IPS-15b (cell line): ENCODE data around the gene PCP4L1.

Experiments
- H3K27me3 ChIP-seq: one replicate; pipeline ENCODE4 v1.6.1; 2013; ENCODE audit warnings: low read length; ENCODE audit not compliant: control insufficient read depth, insufficient read depth
- H3K36me3 ChIP-seq: one replicate; pipeline ENCODE4 v1.6.1; 2013; ENCODE audit warnings: low read length; ENCODE audit not compliant: control insufficient read depth, insufficient read depth
- H3K4me1 ChIP-seq: one replicate; pipeline ENCODE4 v1.6.1; 2013; ENCODE audit warnings: mild to moderate bottlenecking, low read length; ENCODE audit not compliant: control insufficient read depth, insufficient read depth
- H3K4me3 ChIP-seq: one replicate; pipeline ENCODE4 v1.5.1; 2013; ENCODE audit warnings: low read depth, low read length
- H3K9ac ChIP-seq: one replicate; pipeline ENCODE4 v1.6.1; 2013; ENCODE audit warnings: low read depth, mild to moderate bottlenecking, low read length
- H3K9me3 ChIP-seq: one replicate; pipeline ENCODE4 v1.6.1; 2013; ENCODE audit warnings: mild to moderate bottlenecking, low read length; ENCODE audit not compliant: control insufficient read depth, insufficient read depth

Gene PCP4L1

DNA sequence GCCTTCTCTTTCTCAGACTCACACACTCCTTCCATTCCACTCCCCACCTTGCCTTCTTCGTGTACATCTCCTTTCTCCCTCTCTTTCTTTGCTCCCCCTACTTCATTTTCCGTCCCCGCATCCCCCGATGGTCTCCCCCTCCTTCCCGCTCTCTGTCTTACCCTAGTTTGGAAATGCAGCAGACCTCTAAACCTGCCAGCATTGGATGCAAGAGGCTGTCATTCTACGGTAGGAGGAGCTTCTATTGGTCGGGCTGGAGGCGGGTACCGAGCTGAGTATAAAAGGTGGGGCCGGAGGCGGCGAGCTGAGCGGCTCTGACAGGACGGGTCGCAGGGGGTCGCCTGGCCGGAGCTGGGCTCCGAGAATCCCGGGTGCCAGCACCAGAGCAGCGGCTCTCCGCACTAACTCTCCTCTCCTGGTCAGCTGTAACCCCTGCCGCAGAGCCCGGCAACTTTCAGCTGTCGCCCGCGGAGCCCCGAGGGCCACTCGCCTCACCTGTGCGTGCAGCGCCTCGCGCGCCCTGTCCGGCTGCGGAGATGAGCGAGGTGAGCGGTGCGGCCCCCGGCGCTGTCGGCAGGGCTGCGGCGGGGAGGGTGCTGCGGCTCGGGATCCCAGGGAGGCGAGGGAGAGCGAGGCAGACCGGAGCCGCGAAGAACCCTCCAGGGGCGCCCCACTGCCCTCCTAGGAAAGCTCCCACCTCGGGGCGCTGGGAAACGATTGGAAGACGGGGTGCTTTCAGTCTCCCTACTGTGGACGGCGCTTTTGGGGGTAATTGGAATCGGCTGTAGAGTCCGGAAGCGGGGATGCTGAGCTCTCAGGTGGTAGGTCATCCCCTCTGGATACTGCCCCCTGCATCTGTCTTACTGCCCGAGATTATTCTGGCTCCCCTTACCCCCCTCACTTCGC lies at the start of gene PCP4L1:
PCP4L1 (plus strand) TSS at position 307 of the 906 bp plus-strand sequence; CDS start at position 537, 230 bp downstream.
- no peaks in the 10 kb centered on the region for H3K36me3 ChIP-seq
- no peak within 1 kb of the TSS for H3K9ac ChIP-seq
- H3K9me3 ChIP-seq: peaks cover 6% of the 10 kb centered on the region
- peak within 1 kb of the TSS; percentile 67 for H3K4me3 ChIP-seq
- peaks cover 15% of the 10 kb centered on the region for H3K4me1 ChIP-seq
- H3K27me3 ChIP-seq: peaks cover 33% of the 10 kb centered on the region

DNA sequence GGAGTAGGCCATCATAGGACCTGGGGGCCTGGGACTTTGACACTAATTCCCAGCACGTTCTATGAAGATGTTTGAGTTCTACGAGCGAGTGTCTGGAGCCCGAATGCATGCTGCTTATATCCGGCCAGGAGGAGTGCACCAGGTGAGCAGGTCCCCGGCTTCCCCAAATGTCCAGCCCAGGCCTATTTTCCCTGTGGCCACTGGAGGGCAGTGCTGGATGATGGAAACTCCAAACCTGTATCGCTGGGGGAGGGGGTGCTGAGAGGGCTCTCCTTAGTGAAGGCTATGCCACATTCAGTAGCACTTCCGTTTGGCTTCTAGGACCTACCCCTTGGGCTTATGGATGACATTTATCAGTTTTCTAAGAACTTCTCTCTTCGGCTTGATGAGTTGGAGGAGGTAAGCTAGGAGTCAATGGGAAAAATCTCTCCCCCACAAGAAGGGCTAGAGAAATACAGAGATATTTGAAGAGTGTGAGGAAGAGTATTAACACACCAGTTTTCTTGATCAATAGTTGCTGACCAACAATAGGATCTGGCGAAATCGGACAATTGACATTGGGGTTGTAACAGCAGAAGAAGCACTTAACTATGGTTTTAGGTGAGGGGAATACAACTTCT lies 48.6 kb upstream of the PCP4L1 start:
- no peak overlapping the region for H3K9ac ChIP-seq
- H3K9me3 ChIP-seq: no peaks in the 10 kb centered on the region
- H3K4me3 ChIP-seq: no peak overlapping the region
- H3K27me3 ChIP-seq: no peaks in the 10 kb centered on the region
- peaks cover 46% of the 10 kb centered on the region for H3K36me3 ChIP-seq
- peaks cover 3% of the 10 kb centered on the region for H3K4me1 ChIP-seq

DNA sequence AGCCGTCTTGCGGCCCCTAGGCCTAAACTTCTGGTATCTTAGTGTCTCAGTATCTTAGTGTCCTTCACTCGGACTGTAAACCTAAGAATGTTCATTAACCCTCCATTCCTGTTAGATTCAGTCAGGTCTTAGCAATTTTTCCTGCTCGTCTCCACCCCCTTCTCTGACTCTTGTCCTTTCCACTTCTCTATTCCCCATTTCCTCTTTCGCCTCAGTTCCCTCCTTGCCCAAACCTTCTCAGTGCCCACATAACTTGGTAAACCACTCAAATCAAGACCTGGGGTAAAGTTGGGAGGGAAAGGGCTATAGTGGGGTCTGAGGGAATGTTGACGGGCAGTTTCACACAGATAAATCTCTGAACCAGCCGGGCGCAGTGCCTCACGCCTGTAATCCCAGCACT lies 44.2 kb upstream of the PCP4L1 start:
- Histone ChIP-seq H3K4me1 (peaks cover 19% of the 10 kb centered on the region), H3K9me3 (no peaks in the 10 kb centered on the region)

DNA sequence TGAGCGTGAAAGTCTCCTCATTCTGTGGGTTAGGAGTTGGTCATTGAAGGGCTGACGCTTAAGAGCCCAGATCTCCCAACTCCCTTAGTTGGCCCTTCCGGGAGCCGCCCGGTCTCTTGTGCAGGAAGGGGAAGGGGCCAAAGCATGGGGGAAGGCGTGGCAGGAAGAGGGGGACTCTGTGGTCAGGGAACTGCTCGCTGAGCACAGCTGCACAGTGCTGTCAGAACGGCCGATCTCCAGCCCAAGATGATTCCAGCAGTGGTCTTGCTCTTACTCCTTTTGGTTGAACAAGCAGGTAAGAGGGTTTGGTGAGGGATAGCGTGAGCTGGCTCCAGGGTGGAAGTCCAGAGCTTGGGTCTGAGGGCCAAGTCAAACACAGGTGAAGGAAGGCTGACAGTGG lies 43.5 kb upstream of the PCP4L1 start, which contains the start of gene FCER1G:
FCER1G (plus strand) TSS at position 220 of the 400 bp plus-strand sequence; CDS start at position 247, 27 bp downstream.
- H3K27me3 ChIP-seq: no peaks in the 10 kb centered on the region
- no peak within 1 kb of the TSS for H3K4me3 ChIP-seq
- H3K4me1 ChIP-seq: peaks cover 17% of the 10 kb centered on the region
- peaks cover 37% of the 10 kb centered on the region for H3K36me3 ChIP-seq
- no peak within 1 kb of the TSS for H3K9ac ChIP-seq
- H3K9me3 ChIP-seq: no peaks in the 10 kb centered on the region

More for the DNA sequence above, 44.2 kb upstream of the PCP4L1 start:
- H3K36me3 ChIP-seq: peaks cover 37% of the 10 kb centered on the region
- H3K9ac ChIP-seq: no peak overlapping the region
- no peak overlapping the region for H3K4me3 ChIP-seq
- no peaks in the 10 kb centered on the region for H3K27me3 ChIP-seq

DNA sequence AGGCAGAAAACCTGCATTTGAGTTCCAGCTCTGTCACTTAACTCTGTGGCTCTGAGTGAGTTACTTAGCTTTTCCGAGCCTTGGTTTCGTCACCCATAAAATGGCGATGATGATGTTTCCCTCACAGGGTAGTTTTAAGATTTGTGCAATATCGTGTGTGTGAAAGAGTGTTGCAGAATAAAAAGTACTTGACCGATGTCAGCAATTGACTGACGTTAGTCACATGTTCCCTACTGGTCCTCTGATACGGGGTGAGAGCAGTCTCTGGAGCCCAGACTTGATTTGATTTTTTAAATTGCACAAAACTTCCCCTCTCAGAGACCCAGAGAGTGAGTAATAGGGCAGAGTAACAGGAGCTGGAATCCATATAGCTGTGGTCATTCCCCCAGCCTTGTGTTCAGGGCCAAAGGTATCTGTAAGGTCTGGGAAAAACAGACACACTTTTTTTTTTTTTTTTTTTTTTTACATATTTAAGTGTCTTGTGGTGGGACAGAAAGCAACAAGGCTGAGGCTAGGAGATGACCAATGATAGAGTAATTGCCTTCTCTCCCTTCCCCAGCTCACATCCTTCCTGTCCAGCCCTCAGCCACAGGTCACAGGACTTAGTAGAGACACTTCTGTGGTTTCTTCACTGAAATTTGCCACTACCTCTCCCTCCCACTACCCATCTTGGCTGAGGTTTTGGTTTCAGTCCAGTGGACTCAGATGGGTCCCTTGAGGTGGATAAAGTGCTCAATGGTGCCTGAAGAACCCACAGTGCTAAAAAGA lies 41.4 kb upstream of the PCP4L1 start:
- no peaks in the 10 kb centered on the region for H3K9me3 ChIP-seq
- H3K4me1 ChIP-seq: peaks cover 16% of the 10 kb centered on the region
- H3K36me3 ChIP-seq: peaks cover 18% of the 10 kb centered on the region
- H3K27me3 ChIP-seq: no peaks in the 10 kb centered on the region
- no peak overlapping the region for H3K9ac ChIP-seq
- no peak overlapping the region for H3K4me3 ChIP-seq

DNA sequence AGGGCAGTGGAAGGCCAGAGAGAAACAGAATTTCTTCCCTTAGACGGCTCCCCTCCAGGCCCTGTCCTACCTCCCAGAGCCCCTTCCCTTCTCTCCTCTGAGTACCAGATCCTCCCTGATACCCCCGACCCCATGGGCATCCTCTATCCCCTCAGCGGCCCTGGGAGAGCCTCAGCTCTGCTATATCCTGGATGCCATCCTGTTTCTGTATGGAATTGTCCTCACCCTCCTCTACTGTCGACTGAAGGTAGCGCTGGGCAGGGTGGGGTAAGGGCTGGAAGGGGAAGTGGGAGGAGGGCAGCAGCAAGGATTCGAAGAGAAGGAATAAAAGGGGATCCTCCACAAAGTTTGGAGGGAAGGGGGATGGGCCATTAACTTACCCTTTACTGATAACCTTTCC lies 40.7 kb upstream of the PCP4L1 start:
- Histone ChIP-seq H3K27me3 (no peaks in the 10 kb centered on the region), H3K4me1 (peaks cover 16% of the 10 kb centered on the region), H3K9ac (no peak overlapping the region), H3K36me3 (peaks cover 15% of the 10 kb centered on the region), H3K9me3 (no peaks in the 10 kb centered on the region), H3K4me3 (no peak overlapping the region)

DNA sequence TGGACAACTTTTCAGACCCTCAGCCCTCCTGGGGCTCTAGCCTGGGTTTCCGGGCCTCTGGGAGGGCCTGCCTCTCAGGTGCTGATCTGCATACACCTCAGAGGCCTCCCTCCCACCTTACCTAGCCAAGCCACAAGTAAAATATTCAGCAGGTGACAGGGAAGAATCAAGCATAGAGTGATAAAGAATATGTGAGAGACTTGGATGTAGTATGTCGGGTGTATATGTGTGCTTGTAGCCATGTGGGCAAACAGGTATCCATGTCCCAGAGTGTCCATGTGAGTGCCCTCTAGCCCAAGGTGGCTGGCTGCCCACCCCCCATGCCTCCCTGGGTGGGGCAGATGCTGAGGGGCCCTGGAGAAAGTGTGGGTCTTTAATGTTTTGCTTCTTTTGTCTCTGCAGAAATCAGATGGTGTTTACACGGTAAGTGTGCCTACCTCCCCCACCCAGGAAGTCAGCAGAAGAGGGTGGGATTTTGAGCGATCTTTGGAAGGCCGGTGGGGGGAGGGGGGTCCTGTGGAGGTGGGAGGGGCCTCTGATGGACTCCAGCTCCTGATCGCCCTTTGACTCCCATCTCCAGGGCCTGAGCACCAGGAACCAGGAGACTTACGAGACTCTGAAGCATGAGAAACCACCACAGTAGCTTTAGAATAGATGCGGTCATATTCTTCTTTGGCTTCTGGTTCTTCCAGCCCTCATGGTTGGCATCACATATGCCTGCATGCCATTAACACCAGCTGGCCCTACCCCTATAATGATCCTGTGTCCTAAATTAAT lies 40.1 kb upstream of the PCP4L1 start:
- no peaks in the 10 kb centered on the region for H3K27me3 ChIP-seq
- peaks cover 10% of the 10 kb centered on the region for H3K36me3 ChIP-seq
- H3K9me3 ChIP-seq: no peaks in the 10 kb centered on the region
- no peak overlapping the region for H3K4me3 ChIP-seq
- peaks cover 16% of the 10 kb centered on the region for H3K4me1 ChIP-seq
- no peak overlapping the region for H3K9ac ChIP-seq

DNA sequence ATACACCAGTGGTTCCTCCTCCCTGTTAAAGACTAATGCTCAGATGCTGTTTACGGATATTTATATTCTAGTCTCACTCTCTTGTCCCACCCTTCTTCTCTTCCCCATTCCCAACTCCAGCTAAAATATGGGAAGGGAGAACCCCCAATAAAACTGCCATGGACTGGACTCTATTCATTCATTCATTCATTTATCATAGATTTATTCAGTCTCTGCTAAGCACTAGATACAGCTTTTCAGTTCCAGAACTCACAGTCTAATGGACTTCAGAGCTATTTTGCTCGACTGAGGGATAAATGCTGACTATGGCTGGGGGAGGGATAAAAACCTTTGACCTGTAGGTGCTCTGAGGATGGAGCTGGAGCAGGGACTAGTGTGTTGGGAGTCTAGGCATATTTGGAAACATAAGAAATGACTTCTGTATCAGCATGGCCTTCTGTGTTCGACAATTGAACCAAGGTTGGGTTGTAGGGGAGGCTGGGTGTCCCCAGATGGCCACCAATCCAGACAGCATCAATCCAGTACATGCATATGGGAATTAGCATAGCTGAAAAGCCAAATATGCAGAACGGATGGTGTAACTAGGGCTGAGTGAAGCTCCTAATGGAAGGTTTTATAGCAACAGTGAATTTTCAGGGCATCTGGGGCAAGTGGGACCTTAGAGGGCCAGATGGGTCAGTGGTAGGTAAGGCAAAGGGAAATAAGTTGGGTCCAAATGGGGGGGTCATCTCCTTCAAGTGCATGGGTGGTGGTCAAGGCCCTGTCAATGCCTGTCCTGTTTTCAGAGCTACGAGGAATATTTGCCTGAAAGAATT lies 39.3 kb upstream of the PCP4L1 start:
- Histone ChIP-seq H3K9ac (no peak overlapping the region), H3K27me3 (no peaks in the 10 kb centered on the region), H3K9me3 (no peaks in the 10 kb centered on the region), H3K4me1 (peaks cover 16% of the 10 kb centered on the region), H3K36me3 (peaks cover 2% of the 10 kb centered on the region), H3K4me3 (no peak overlapping the region)

DNA sequence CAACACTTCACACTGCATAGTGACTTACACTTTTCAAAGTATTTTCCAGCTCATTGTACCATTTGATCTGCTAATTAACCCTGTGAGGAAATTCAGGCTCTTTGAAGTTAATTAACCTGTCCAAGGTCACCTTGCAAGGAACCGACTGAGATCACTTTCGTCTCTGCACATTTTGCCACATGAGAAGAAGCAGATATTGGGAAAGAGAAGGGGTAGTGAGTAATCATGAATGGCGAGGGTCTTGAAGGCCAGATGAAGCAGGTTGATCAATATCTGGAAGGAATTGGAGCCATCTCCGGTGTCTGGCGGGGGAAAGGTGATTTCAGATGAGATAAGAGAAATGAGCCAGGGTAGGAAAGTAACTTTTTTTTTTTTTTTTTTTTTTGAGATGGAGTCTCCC lies 38.5 kb upstream of the PCP4L1 start:
- Histone ChIP-seq H3K36me3 (no peaks in the 10 kb centered on the region), H3K4me3 (no peak overlapping the region), H3K4me1 (peaks cover 18% of the 10 kb centered on the region), H3K9ac (no peak overlapping the region), H3K9me3 (no peaks in the 10 kb centered on the region), H3K27me3 (no peaks in the 10 kb centered on the region)

DNA sequence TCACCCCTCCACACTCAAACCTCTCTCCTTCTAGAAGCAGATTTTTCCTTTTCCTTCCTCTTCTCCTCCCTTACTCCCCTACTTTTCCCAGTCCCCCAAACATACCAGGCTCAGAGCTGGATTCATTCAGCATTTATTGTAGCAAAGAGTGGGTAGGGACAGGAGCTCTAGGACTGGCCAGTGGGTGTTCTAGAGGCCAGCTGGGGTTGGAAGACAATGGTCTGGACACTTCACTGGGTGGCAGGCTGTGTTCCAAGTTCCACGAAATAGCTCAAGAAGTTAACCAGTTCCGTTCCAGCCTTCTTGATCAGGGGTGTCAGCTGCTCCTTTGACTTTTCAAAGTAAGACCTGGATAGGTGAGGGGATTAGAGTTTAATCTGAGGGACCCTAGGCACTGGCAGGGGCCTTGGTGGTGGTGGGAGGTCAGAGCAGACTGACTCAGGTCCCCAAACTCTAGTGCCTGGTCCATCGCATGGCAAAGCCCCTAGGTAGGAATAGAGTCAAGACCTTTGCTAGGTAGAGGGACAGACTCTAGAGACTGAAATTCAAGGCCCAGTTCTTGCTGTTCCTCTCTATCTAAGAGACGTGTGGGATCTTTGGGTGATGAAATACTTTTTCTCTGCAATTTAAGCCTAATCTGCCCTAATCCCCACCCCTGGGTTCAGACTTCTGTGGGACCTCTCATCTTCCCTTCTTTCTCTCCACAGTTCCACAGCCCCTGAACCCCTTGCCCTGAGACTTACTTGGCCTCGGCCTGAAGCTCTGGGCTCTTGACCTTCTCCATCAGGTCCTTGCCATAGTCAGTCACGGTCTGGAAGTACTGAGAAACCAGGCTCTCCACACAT lies 36.1 kb upstream of the PCP4L1 start:
- Histone ChIP-seq H3K9ac (no peak overlapping the region), H3K36me3 (no peaks in the 10 kb centered on the region), H3K9me3 (no peaks in the 10 kb centered on the region), H3K4me1 (peaks cover 21% of the 10 kb centered on the region), H3K27me3 (no peaks in the 10 kb centered on the region), H3K4me3 (no peak overlapping the region)
